ENCODE measurements around the gene INTS1. TPM values are rescaled to one million over a fixed set of nuclear protein-coding genes. Genes with fewer than 3 reads are reported as not detected.

INTS1 gene
- total and polyA plus RNA-seq, 10 of the 15 experiments (the other 5 are each of a cell fraction or from before 2014, with no cell fraction given): 0.52 to 89.0 (median 15.1) TPM

- no peak for TF ChIP-seq ZNF687 (IDR thresholded peaks at IDR 0.05)
- no peak for TF ChIP-seq MLLT1 (IDR thresholded peaks at IDR 0.05)
Measured at GRCh38 chr7:1494447-1494846, 9.7 kb downstream of the INTS1 start (continued).

- DNase-seq (ENCODE audit: low read depth, low spot score): no peak
- CTCF ChIA-PET: no interaction called here
- POLR2A ChIA-PET: no interaction called here
- H3K79me2 ChIP-seq (ENCODE audit: control insufficient read depth, insufficient read depth, low read length): no peaks in the 10 kb centered on the region
- H3K9ac ChIP-seq (ENCODE audit: control insufficient read depth, insufficient read depth, low read length): no peak overlapping the region
- no TSS peak for BruUV-seq (replicated peaks)
- ATAC-seq: no peak
- H3K36me3 ChIP-seq (ENCODE audit: control insufficient read depth in 2 of 2, insufficient read depth in 2 of 2, low read length in 1 of 2): peaks cover 5 to 29% of the 10 kb centered on the region in 2 experiments; a peak in 3 of 4 replicates
- intact Hi-C loops (cut with micrococcal nuclease; ENCODE audit: unreplicated experiment): no loop called here
- no peak for FAIRE-seq
- in situ Hi-C loops (cut with MboI): no loop called here
- H4K20me1 ChIP-seq (ENCODE audit: control insufficient read depth, insufficient read depth): no peaks in the 10 kb centered on the region
- no peaks in the 10 kb centered on the region for H3K27me3 ChIP-seq (replicated peaks in 1 of 2; ENCODE audit: control insufficient read depth in 2 of 2, insufficient read depth in 2 of 2, low read length in 1 of 2)
- TF ChIP-seq RAD21 (IDR thresholded peaks at IDR 0.05; ENCODE audit: insufficient read depth, low read depth, low read length) (no peak), PAX8 (IDR thresholded peaks at IDR 0.05) (no peak), ATF2 (IDR thresholded peaks at IDR 0.05; ENCODE audit: low read length) (no peak), ZNF274 (IDR thresholded peaks at IDR 0.05; ENCODE audit: insufficient read depth, insufficient read length) (no peak), IRF5 (IDR thresholded peaks at IDR 0.05; ENCODE audit: borderline replicate concordance) (no peak), HDGF (IDR thresholded peaks at IDR 0.05) (no peak), ZNF217 (IDR thresholded peaks at IDR 0.05) (no peak)
- H3K4me1 ChIP-seq (ENCODE audit: control insufficient read depth, insufficient read depth, low read length): no peaks in the 10 kb centered on the region
- H3K4me2 ChIP-seq (ENCODE audit: control insufficient read depth, insufficient read depth): no peak overlapping the region
- no peak overlapping the region for H3K4me3 ChIP-seq
- SMC1A ChIA-PET (ENCODE audit: uncharacterized antibody, unreplicated experiment): no interaction called here
- RAD21 ChIA-PET (ENCODE audit: unreplicated experiment): no interaction called here
- 97% methylated on average over 23 of the region's 26 CpGs for WGBS (ENCODE audit: insufficient coverage, insufficient replicate concordance, low lambda C conversion rate, missing lambda C conversion rate)
- H3K9me3 ChIP-seq (replicated peaks; ENCODE audit: control insufficient read depth, insufficient read depth, low read length): no peaks in the 10 kb centered on the region
- H3K27ac ChIP-seq (ENCODE audit: control insufficient read depth, insufficient read depth): no peak overlapping the region
- H2AFZ ChIP-seq (ENCODE audit: control insufficient read depth, low read depth, low read length): no peak overlapping the region
Measured at GRCh38 chr7:1493571-1493970, 10.6 kb downstream of the INTS1 start.

Data from GM12878 (cell line).